HFF-Myc (cell line): ENCODE results near the gene MSX2.

Experiments used
- DNase-seq: peaks from one replicate; pipeline ENCODE4 v3.0.0-alpha.2; 2011; ENCODE audit warnings: low read depth; ENCODE audit errors: extremely low read depth
- H3K4me3 ChIP-seq: replicated peaks from 2 replicates; pipeline ENCODE4 v1.5.1; 2011; ENCODE audit warnings: low read depth, mild to moderate bottlenecking, control low read depth, low read length
- TF ChIP-seq, protein P1 (sequence below): IDR thresholded peaks from 2 replicates; pipeline ENCODE4 v1.5.1; 2012; ENCODE audit warnings: mild to moderate bottlenecking, low read depth, low read length, control low read depth; ENCODE audit errors: missing control alignments

MSX2 gene

DNA sequence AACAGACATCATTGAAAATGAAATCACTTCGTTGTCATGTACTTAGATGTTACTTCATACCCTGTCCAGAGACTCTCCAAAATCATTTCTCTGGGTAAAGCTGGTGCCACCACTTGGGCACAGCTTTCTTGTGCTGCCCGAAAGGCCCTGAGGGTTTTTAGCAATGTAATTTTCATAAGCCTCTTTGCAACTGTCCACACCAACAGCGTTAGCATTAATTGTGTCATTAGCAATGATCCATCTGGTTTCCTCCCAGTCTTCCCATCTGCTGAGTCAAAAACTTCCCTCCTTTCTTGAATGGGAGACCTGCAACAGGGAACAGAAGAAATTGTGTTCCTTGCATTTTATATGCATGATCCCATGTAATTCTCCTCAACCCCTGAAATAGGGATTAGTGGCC lies 8.6 kb upstream of the MSX2 start:
- no peak for DNase-seq
- H3K4me3 ChIP-seq = no peak overlapping the region
- TF ChIP-seq, protein P1, sequence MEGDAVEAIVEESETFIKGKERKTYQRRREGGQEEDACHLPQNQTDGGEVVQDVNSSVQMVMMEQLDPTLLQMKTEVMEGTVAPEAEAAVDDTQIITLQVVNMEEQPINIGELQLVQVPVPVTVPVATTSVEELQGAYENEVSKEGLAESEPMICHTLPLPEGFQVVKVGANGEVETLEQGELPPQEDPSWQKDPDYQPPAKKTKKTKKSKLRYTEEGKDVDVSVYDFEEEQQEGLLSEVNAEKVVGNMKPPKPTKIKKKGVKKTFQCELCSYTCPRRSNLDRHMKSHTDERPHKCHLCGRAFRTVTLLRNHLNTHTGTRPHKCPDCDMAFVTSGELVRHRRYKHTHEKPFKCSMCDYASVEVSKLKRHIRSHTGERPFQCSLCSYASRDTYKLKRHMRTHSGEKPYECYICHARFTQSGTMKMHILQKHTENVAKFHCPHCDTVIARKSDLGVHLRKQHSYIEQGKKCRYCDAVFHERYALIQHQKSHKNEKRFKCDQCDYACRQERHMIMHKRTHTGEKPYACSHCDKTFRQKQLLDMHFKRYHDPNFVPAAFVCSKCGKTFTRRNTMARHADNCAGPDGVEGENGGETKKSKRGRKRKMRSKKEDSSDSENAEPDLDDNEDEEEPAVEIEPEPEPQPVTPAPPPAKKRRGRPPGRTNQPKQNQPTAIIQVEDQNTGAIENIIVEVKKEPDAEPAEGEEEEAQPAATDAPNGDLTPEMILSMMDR = no peak

- TF ChIP-seq, protein P1 = no peak
- no peak for DNase-seq
- H3K4me3 ChIP-seq = no peak overlapping the region
Observed at GRCh38 chr5:174717826-174718455, 6.4 kb upstream of the MSX2 start.

DNA sequence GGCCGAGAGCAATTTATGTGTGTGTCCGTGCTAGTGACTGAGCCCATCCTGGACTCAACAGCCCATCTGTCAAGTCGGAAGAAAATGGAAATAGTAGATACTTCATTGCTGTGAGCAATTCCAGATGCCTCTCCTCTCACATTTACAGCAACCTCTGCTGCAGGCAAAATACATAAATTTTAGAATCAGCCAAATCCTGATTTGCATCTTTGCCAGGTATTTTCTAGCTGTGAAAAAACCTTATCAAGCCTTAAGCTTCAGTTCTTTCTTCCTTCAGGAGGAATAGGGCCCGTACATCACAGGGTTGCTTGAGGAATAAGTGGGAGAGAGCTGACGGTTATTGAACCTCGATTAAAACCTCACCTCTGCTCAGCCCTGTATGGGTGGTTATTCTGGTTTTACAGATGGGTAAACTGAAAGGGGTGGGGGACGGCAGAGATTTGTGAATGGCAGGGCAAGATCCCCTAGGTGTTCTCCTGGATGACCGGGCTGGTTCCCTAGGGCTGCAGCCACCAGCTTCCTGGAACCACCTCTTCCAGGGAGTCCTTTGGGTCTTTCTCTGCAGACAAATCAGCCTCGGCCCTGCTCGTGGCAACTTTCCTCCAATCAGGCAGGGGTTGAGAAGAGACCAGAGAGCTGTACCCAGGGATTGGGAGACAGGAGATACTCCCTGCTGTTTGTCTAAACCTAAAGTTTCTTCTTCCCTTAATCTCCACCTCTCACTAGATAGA lies 5.3 kb upstream of the MSX2 start:
- H3K4me3 ChIP-seq = no peak overlapping the region
- TF ChIP-seq, protein P1 = no peak
- no peak for DNase-seq

- H3K4me3 ChIP-seq = no peak overlapping the region
- no peak for DNase-seq
- TF ChIP-seq, protein P1 = no peak
Observed at GRCh38 chr5:174719793-174720611, 4.4 kb upstream of the MSX2 start.

GRCh38 chr5:174720612-174721529 lies 3.5 kb upstream of the MSX2 start:
- H3K4me3 ChIP-seq = no peak overlapping the region
- DNase-seq = no peak
- TF ChIP-seq, protein P1 = no peak

GRCh38 chr5:174721530-174722432 lies 2.6 kb upstream of the MSX2 start:
- no peak overlapping the region for H3K4me3 ChIP-seq
- TF ChIP-seq, protein P1 = no peak
- DNase-seq = no peak
